HEK293T (cell line): ENCODE results near the gene PTPN4.

Experiments
- CTCF ChIA-PET: fragments of 350-600 bp; formaldehyde crosslinking; extraction: SDS; loops from one replicate; lab custom pipeline; 2021; ENCODE audit warnings: antibody characterized with exemption, inconsistent platforms; lab: Yijun Ruan, JAX
- POLR2A ChIA-PET: fragments of 350-600 bp; formaldehyde crosslinking; extraction: SDS; loops from one replicate; lab custom pipeline; 2020; ENCODE audit warnings: antibody characterized with exemption, inconsistent platforms; lab: Yijun Ruan, JAX
- DNase-seq: peaks from one replicate; pipeline ENCODE4 v3.0.0; 2012; ENCODE audit warnings: mixed read lengths; ENCODE audit errors: extremely low spot score
- ARNT ChIP-seq: fragments of 450-650 bp; IDR thresholded peaks from 2 replicates; pipeline ENCODE4 v1.6.1; 2017; ENCODE audit warnings: mild to moderate bottlenecking
- BHLHE40 ChIP-seq: fragments of 450-650 bp; IDR thresholded peaks from 2 replicates; pipeline ENCODE4 v1.6.1; 2016; ENCODE audit warnings: mild to moderate bottlenecking, moderate library complexity, borderline replicate concordance
- CTBP1 ChIP-seq: fragments of 450-650 bp; IDR thresholded peaks from 2 replicates; pipeline ENCODE4 v1.6.1; 2016; ENCODE audit warnings: borderline replicate concordance
- ELF4 ChIP-seq: fragments of 450-650 bp; IDR thresholded peaks from 2 replicates; pipeline ENCODE4 v1.6.1; 2017; ENCODE audit warnings: antibody characterized with exemption
- FOXA1 ChIP-seq: fragments of 450-650 bp; IDR thresholded peaks from 2 replicates; pipeline ENCODE4 v1.6.1; 2016; ENCODE audit warnings: mild to moderate bottlenecking
- FOXK2 ChIP-seq: fragments of 450-650 bp; IDR thresholded peaks from 2 replicates; pipeline ENCODE4 v1.6.1; 2016; ENCODE audit warnings: mild to moderate bottlenecking
- FOXM1 ChIP-seq: fragments of 450-650 bp; IDR thresholded peaks from 2 replicates; pipeline ENCODE4 v1.6.1; 2017; ENCODE audit warnings: mild to moderate bottlenecking, borderline replicate concordance
- HDGF ChIP-seq: fragments of 450-650 bp; IDR thresholded peaks from 2 replicates; pipeline ENCODE4 v1.6.1; 2017; ENCODE audit warnings: antibody characterized with exemption, borderline replicate concordance
- L3MBTL2 ChIP-seq: fragments of 450-650 bp; conservative IDR thresholded peaks from 2 replicates; pipeline ENCODE4 v1.6.1; 2016; ENCODE audit warnings: mild to moderate bottlenecking
- LEF1 ChIP-seq: fragments of 450-650 bp; IDR thresholded peaks from 2 replicates; pipeline ENCODE4 v1.6.1; 2017; ENCODE audit warnings: mild to moderate bottlenecking, borderline replicate concordance
- NFRKB ChIP-seq: fragments of 450-650 bp; IDR thresholded peaks from 2 replicates; pipeline ENCODE4 v1.6.1; 2016; ENCODE audit warnings: mild to moderate bottlenecking, moderate library complexity
- PKNOX1 ChIP-seq: fragments of 450-650 bp; IDR thresholded peaks from 2 replicates; pipeline ENCODE4 v1.6.1; 2016
- SP1 ChIP-seq: fragments of 450-650 bp; IDR thresholded peaks from 2 replicates; pipeline ENCODE4 v1.6.1; 2017
- SUZ12 ChIP-seq: fragments of 450-650 bp; IDR thresholded peaks from 2 replicates; pipeline ENCODE4 v1.6.1; 2016; ENCODE audit warnings: mild to moderate bottlenecking
- TARDBP ChIP-seq: fragments of 450-650 bp; IDR thresholded peaks from 2 replicates; pipeline ENCODE4 v1.6.1; 2016
- ZNF384 ChIP-seq: fragments of 450-650 bp; IDR thresholded peaks from 2 replicates; pipeline ENCODE4 v1.6.1; 2016

The PTPN4 gene

DNA sequence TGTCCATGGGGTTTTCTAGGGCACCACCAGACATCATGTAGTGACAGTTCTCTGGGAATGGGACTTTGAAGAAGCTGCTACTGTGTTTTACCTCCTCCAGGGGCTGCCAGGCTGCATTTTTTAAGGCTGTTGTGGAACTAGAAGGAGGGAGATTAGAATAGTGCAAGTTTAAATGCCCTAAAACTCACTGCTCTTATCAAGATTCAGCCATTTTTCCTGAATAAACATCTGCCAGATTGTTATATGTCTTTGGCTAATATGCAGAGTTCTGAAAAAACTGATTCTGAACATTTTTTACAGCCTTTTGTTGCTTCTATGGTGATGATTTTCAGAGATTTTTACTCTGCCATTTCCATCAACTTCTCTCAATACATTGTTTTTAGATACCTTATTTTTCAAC is 244.5 kb downstream of the PTPN4 start:
- CTCF ChIA-PET: no interaction called here

GRCh38 chr2:120005834-120006521 is 246.3 kb downstream of the PTPN4 start:
- TF ChIP-seq BHLHE40 (no peak), CTBP1 (no peak), ARNT (no peak), L3MBTL2 (no peak), FOXA1 (no peak), FOXM1 (no peak), HDGF (no peak), FOXK2 (no peak), ZNF384 (no peak), NFRKB (no peak)
- POLR2A ChIA-PET: no interaction called here
- CTCF ChIA-PET: no interaction called here

More for the DNA sequence above, 244.5 kb downstream of the PTPN4 start:
- POLR2A ChIA-PET: interaction anchor here (0.6 to 1.6 kb wide), 2 partner anchors 8 to 10 kb away, joined by 3 to 7 read pairs; partner anchors contain the start of gene EPB41L5
- TF ChIP-seq BHLHE40: no peak
- no peak for TF ChIP-seq FOXA1
- no peak for TF ChIP-seq ZNF384
- TF ChIP-seq SP1: no peak
- TF ChIP-seq FOXM1: no peak
- TF ChIP-seq TARDBP: no peak
- no peak for TF ChIP-seq HDGF
- TF ChIP-seq CTBP1: no peak
- no peak for TF ChIP-seq L3MBTL2
- no peak for TF ChIP-seq FOXK2
- TF ChIP-seq PKNOX1: no peak
- no peak for TF ChIP-seq SUZ12
- TF ChIP-seq LEF1: no peak
- TF ChIP-seq ARNT: no peak
- no peak for TF ChIP-seq ELF4
- no peak for TF ChIP-seq NFRKB
- DNase-seq: no peak

DNA sequence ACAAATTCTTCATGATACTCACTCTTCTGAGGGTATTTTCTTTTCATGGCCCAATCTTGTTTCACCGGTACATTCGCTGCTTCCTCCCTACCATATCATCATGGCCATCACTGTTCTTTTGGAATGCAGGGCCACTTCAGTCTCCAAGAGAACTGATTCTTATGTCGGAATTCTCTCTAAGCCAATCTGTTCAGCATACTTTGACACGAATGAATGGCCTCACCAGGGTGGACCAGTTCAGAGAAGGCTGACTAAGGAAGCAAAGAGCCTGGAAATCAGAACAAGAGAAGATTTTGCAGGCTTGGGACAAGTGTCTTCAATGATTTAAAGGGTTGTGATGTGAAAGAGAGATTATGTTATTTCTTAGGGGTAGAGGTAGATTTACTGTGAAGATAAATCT is 248.1 kb downstream of the PTPN4 start:
- ChIA-PET POLR2A (no interaction called here), CTCF (no interaction called here)
- TF ChIP-seq FOXM1 (no peak), TARDBP (no peak), HDGF (no peak), ELF4 (no peak), CTBP1 (no peak), NFRKB (no peak), SP1 (no peak), SUZ12 (no peak), BHLHE40 (no peak), ZNF384 (no peak), FOXA1 (no peak)
- DNase-seq: no peak

More at GRCh38 chr2:120005834-120006521, 246.3 kb downstream of the PTPN4 start:
- no peak for DNase-seq

DNA sequence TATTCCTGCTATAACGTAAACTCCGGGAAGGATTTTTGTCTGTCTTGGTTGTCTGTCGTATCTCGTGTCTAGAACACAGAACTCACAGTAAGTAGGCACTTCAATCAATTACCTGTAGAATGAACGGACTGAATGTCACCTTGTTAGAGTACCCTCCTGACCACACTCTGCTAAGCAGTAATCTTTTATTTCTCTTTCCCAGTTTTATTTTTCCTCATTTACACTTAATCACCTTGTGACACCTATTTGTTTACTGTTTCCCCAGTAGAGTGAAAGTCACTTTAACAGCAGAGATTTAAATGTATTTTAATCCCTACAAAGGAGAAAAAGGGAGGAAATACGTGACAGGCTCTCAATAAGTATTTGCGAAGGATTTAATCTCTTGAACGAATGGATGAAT is 252.6 kb downstream of the PTPN4 start:
- TF ChIP-seq HDGF (no peak), FOXM1 (no peak), TARDBP (no peak), ELF4 (no peak), ZNF384 (no peak), PKNOX1 (peak; percentile 25; the same call in 1 of the 2 replicates)
- no peak for DNase-seq
- CTCF ChIA-PET: interaction anchor here (0.6 to 1.0 kb wide), 2 partner anchors 13 to 75 kb away, joined by 3 read pairs; no protein-coding TSS in a partner anchor
- POLR2A ChIA-PET: interaction anchor here (0.7 to 1.9 kb wide), 4 partner anchors 9 to 255 kb away, joined by 3 to 7 read pairs (median 5); partner anchors contain the start of gene PTPN4

- TF ChIP-seq L3MBTL2 (peak; percentile 96), ZNF384 (no peak), SP1 (no peak), FOXM1 (peak; percentile 89), HDGF (no peak)
- CTCF ChIA-PET: interaction anchor here (1.0 kb wide), 1 partner anchor 14 kb away, joined by 3 read pairs; no protein-coding TSS in a partner anchor
- peak; percentile 85 for DNase-seq
- POLR2A ChIA-PET: interaction anchor here (0.5 to 1.9 kb wide), 7 partner anchors 9 to 256 kb away, joined by 3 to 7 read pairs (median 3); partner anchors contain the start of gene PTPN4
Observed at GRCh38 chr2:120012771-120013596, 253.3 kb downstream of the PTPN4 start, which contains the start of gene EPB41L5. Gene EPB41L5 (plus strand): TSS chr2:120013077. CDS start chr2:120019085, 6,008 bp downstream.

GRCh38 chr2:120013597-120014223 is 254.0 kb downstream of the PTPN4 start:
- ChIA-PET POLR2A (interaction anchor here (0.6 to 1.9 kb wide), 4 partner anchors 10 to 254 kb away, joined by 3 to 7 read pairs (median 3); partner anchors contain the start of gene PTPN4), CTCF (no interaction called here)
- DNase-seq: no peak
- TF ChIP-seq ELF4: no peak
- TF ChIP-seq L3MBTL2: no peak
- no peak for TF ChIP-seq LEF1
- no peak for TF ChIP-seq HDGF
- TF ChIP-seq NFRKB: no peak
- no peak for TF ChIP-seq ARNT
- TF ChIP-seq TARDBP: no peak
- no peak for TF ChIP-seq ZNF384
- no peak for TF ChIP-seq FOXK2
- TF ChIP-seq FOXA1: no peak
- no peak for TF ChIP-seq SP1
- no peak for TF ChIP-seq FOXM1
- no peak for TF ChIP-seq PKNOX1
- no peak for TF ChIP-seq BHLHE40
- no peak for TF ChIP-seq CTBP1
- no peak for TF ChIP-seq SUZ12
